GM23248 (cell line): ENCODE measurements around the gene NR1H4. TPM values are rescaled to one million over a fixed set of nuclear protein-coding genes. Genes with fewer than 3 reads are reported as not detected.

Experiments
- DNase-seq: peaks from one replicate; pipeline ENCODE4 v3.0.0-alpha.2; 2015
- H2AFZ ChIP-seq: fragments of 200-600 bp; sonication (generic); 2 replicates; pipeline ENCODE4 v1.6.1; 2016; ENCODE audit warnings: antibody characterized with exemption
- H3F3A ChIP-seq: fragments of 200-600 bp; sonication (generic); 2 replicates; pipeline ENCODE4 v1.6.1; 2016; ENCODE audit warnings: mild to moderate bottlenecking, antibody characterized with exemption, mixed run types; ENCODE audit not compliant: insufficient read depth
- H3K27ac ChIP-seq: fragments of 200-600 bp; sonication (generic); 2 replicates; pipeline ENCODE4 v1.5.1; 2016; ENCODE audit warnings: mild to moderate bottlenecking
- H3K27me3 ChIP-seq: fragments of 200-600 bp; sonication (generic); replicated peaks from 2 replicates; pipeline ENCODE4 v1.6.1; 2016; ENCODE audit warnings: mild to moderate bottlenecking; ENCODE audit not compliant: insufficient read depth
- H3K36me3 ChIP-seq: fragments of 200-600 bp; sonication (generic); 2 replicates; pipeline ENCODE4 v1.6.1; 2016; ENCODE audit warnings: low read depth, mild to moderate bottlenecking
- H3K4me1 ChIP-seq: fragments of 200-600 bp; sonication (generic); 2 replicates; pipeline ENCODE4 v1.6.1; 2016; ENCODE audit warnings: mild to moderate bottlenecking; ENCODE audit not compliant: insufficient read depth
- H3K4me2 ChIP-seq: fragments of 200-600 bp; sonication (generic); one replicate; pipeline ENCODE4 v1.6.1; 2016; ENCODE audit warnings: mild to moderate bottlenecking; ENCODE audit not compliant: unreplicated experiment
- H3K4me3 ChIP-seq: fragments of 200-600 bp; sonication (generic); 2 replicates; pipeline ENCODE4 v1.5.1; 2016; ENCODE audit warnings: mild to moderate bottlenecking
- H3K79me2 ChIP-seq: fragments of 200-600 bp; sonication (generic); 2 replicates; pipeline ENCODE4 v1.6.1; 2016; ENCODE audit warnings: mild to moderate bottlenecking; ENCODE audit not compliant: insufficient read depth
- H3K9ac ChIP-seq: fragments of 200-600 bp; sonication (generic); 2 replicates; pipeline ENCODE4 v1.6.1; 2016; ENCODE audit warnings: mild to moderate bottlenecking
- H3K9me2 ChIP-seq: fragments of 200-600 bp; sonication (generic); 2 replicates; pipeline ENCODE4 v1.6.1; 2016; ENCODE audit warnings: mixed run types, mild to moderate bottlenecking, moderate library complexity; ENCODE audit not compliant: insufficient read depth
- H3K9me3 ChIP-seq: fragments of 200-600 bp; sonication (generic); one replicate; pipeline ENCODE4 v1.6.1; 2017; ENCODE audit warnings: low read depth
- H4K20me1 ChIP-seq: fragments of 200-600 bp; sonication (generic); 2 replicates; pipeline ENCODE4 v1.6.0; 2016; ENCODE audit not compliant: insufficient read depth
- EZH2 ChIP-seq: fragments of 200-600 bp; sonication (generic); IDR thresholded peaks from 2 replicates; pipeline ENCODE4 v1.6.1; 2018; ENCODE audit warnings: antibody characterized with exemption, mild to moderate bottlenecking; ENCODE audit not compliant: insufficient read depth, poor library complexity, severe bottlenecking
- EZH2phosphoT487 ChIP-seq: fragments of 200-600 bp; sonication (generic); IDR thresholded peaks from 2 replicates; pipeline ENCODE4 v1.6.1; 2018; ENCODE audit warnings: antibody characterized with exemption, moderate library complexity, mild to moderate bottlenecking, low read depth; ENCODE audit not compliant: insufficient read depth
- WGBS, 2 experiments: methylation state at CpG; one replicate each; pipeline ENCODE4 v1.1.6; 2015 to 2017; ENCODE audit warnings: low lambda C conversion rate in 2 of 2, low coverage in 1 of 2; ENCODE audit errors: missing lambda C conversion rate in 2 of 2; 5-methylcytosine and 5-hydroxymethylcytosine counted together
- in situ Hi-C: fragments of 300-500 bp; cut with MboI; formaldehyde crosslinking; loops from 2 replicates; pipeline ENCODE4 v1.15.0; 2020
- polyA plus RNA-seq: library from polyadenylated mRNA; unstranded; fragments of >200 nt; fragmentation: Nextera tagmentation; extraction: Ambion mirVana; gene quantifications from 2 replicates; pipeline ENCODE4 v1.2.1, GENCODE V29; 2016
- total RNA-seq: library from RNA; depleted of rRNA; stranded (reverse); fragments of >200 nt; shearing (Covaris generic); gene quantifications from 2 replicates; pipeline ENCODE4 v1.2.3, GENCODE V29; 2014

NR1H4 gene
- total and polyA plus RNA-seq, 2 experiments from 2014 or later = not detected

- Histone ChIP-seq H3K4me3 (no peak overlapping the region), H3K9ac (no peak overlapping the region), H4K20me1 (no peaks in the 10 kb centered on the region), H3K27me3 (no peaks in the 10 kb centered on the region), H3K79me2 (no peaks in the 10 kb centered on the region), H3K9me3 (no peaks in the 10 kb centered on the region), H3F3A (0 out of 2 replicates have a peak, but pooled peaks cover 6% of the 10 kb centered on the region), H3K4me2 (no peak overlapping the region), H3K36me3 (no peaks in the 10 kb centered on the region), H2AFZ (no peak overlapping the region), H3K9me2 (no peaks in the 10 kb centered on the region), H3K4me1 (peaks cover 10% of the 10 kb centered on the region; the same call in 1 of the 2 replicates), H3K27ac (no peak overlapping the region)
- TF ChIP-seq EZH2 (no peak), EZH2phosphoT487 (no peak)
- WGBS, 2 experiments = 75 to 79% methylated on average over 6 of the region's 6 CpGs
- in situ Hi-C loops = no loop called here
- DNase-seq = no peak
Measured at GRCh38 chr12:100564905-100565467, 91.3 kb downstream of the NR1H4 start.

- Histone ChIP-seq H3K36me3 (no peaks in the 10 kb centered on the region), H3K4me1 (peaks cover 10% of the 10 kb centered on the region; the same call in 1 of the 2 replicates), H3K9me2 (no peaks in the 10 kb centered on the region), H3K4me3 (no peak overlapping the region), H3K9ac (no peak overlapping the region), H3K79me2 (no peaks in the 10 kb centered on the region), H2AFZ (no peak overlapping the region), H3K27ac (no peak overlapping the region), H4K20me1 (no peaks in the 10 kb centered on the region), H3F3A (0 out of 2 replicates have a peak, but pooled peaks cover 6% of the 10 kb centered on the region), H3K4me2 (no peak overlapping the region), H3K27me3 (no peaks in the 10 kb centered on the region), H3K9me3 (no peaks in the 10 kb centered on the region)
- DNase-seq = no peak
- in situ Hi-C loops = no loop called here
- TF ChIP-seq EZH2phosphoT487 = no peak
- TF ChIP-seq EZH2 = no peak
- 66 to 71% methylated on average over 3 of the region's 3 CpGs for WGBS, 2 experiments
Measured at GRCh38 chr12:100565987-100566545, 92.4 kb downstream of the NR1H4 start.

GRCh38 chr12:100566887-100567637 is 93.4 kb downstream of the NR1H4 start:
- no peak overlapping the region for H3K9ac ChIP-seq
- H3F3A ChIP-seq = 0 out of 2 replicates have a peak, but pooled peaks cover 6% of the 10 kb centered on the region
- no peak overlapping the region for H3K27ac ChIP-seq
- H3K36me3 ChIP-seq = no peaks in the 10 kb centered on the region
- WGBS, 2 experiments = 21 to 28% methylated on average over 3 of the region's 3 CpGs
- peak overlapping the region; percentile 53 for H2AFZ ChIP-seq
- no peak overlapping the region for H3K4me3 ChIP-seq
- DNase-seq = peak; percentile 50
- no peak overlapping the region for H3K4me2 ChIP-seq
- no peak for TF ChIP-seq EZH2phosphoT487
- no peak for TF ChIP-seq EZH2
- in situ Hi-C loops = no loop called here
- H3K9me2 ChIP-seq = no peaks in the 10 kb centered on the region
- no peaks in the 10 kb centered on the region for H3K79me2 ChIP-seq
- H3K9me3 ChIP-seq = no peaks in the 10 kb centered on the region
- no peaks in the 10 kb centered on the region for H3K27me3 ChIP-seq
- H4K20me1 ChIP-seq = no peaks in the 10 kb centered on the region
- H3K4me1 ChIP-seq = peaks cover 10% of the 10 kb centered on the region; the same call in 1 of the 2 replicates

DNA sequence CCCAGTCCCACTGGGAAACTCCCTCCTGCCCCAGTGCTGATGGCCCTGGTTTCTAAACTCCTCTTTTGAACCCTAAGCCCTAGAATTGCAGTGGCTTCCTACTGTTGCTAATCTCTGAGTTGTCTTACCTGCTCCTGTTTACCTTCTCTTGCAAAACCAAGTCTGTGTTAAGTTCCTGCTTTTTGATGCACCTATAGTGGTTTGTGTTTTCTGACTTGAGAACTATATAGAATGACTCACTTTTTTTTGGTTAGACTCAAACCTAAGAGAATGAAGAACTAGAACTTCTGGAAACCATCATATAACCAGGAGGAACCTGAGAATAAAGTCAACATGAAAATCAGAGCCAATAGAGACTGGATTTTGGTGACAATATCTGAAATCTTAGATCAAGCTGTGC is 94.3 kb downstream of the NR1H4 start:
- no peak for TF ChIP-seq EZH2phosphoT487
- TF ChIP-seq EZH2 = no peak
- Histone ChIP-seq H4K20me1 (no peaks in the 10 kb centered on the region), H3K9me2 (no peaks in the 10 kb centered on the region), H3K36me3 (no peaks in the 10 kb centered on the region), H3K79me2 (no peaks in the 10 kb centered on the region), H3F3A (0 out of 2 replicates have a peak, but pooled peaks cover 6% of the 10 kb centered on the region), H3K27me3 (no peaks in the 10 kb centered on the region), H3K9ac (no peak overlapping the region), H3K9me3 (no peaks in the 10 kb centered on the region), H3K4me1 (peaks cover 11% of the 10 kb centered on the region; the same call in 1 of the 2 replicates), H3K4me3 (no peak overlapping the region), H3K4me2 (no peak overlapping the region), H2AFZ (no peak overlapping the region), H3K27ac (no peak overlapping the region)
- in situ Hi-C loops = no loop called here
- no peak for DNase-seq
